Measurements from ENCODE around the gene FAM98C.
A peak's percentile ranks its signal among the peaks of the same experiment; 100 is the strongest.
"Not testable (repeated sequence)": the region's sequence is repeated elsewhere in the genome, so short reads cannot be mapped to it uniquely, and the experiment has no call there.

The FAM98C gene

GRCh38 chr19:38402967-38403674, at the start of gene FAM98C:
Gene FAM98C, plus strand, starts transcription at chr19:38403093. Its CDS starts 61 bp downstream, at chr19:38403154.
- DNase-seq, result peak; percentile 98 to 99

GRCh38 chr19:38355728-38356725, 46.9 kb upstream of the FAM98C start:
- no peak for DNase-seq

- DNase-seq, result no peak
Measured at GRCh38 chr19:38358071-38358470, 44.8 kb upstream of the FAM98C start.

- DNase-seq, result no peak
Measured at GRCh38 chr19:38359242-38360021, 43.5 kb upstream of the FAM98C start.

GRCh38 chr19:38360351-38360750, 42.5 kb upstream of the FAM98C start:
- DNase-seq, result no peak

GRCh38 chr19:38360839-38361631, 41.9 kb upstream of the FAM98C start:
- DNase-seq, result no peak

- DNase-seq, result peak; percentile 60 to 66
Measured at GRCh38 chr19:38361633-38362075, 41.2 kb upstream of the FAM98C start.

GRCh38 chr19:38362076-38362945, 40.6 kb upstream of the FAM98C start:
- peak; percentile 72 to 79 for DNase-seq

GRCh38 chr19:38362946-38363688, 39.8 kb upstream of the FAM98C start:
- not testable (repeated sequence) for DNase-seq

- DNase-seq, result no peak
Measured at GRCh38 chr19:38367041-38367440, 35.9 kb upstream of the FAM98C start.

GRCh38 chr19:38369584-38369983, 33.3 kb upstream of the FAM98C start:
- DNase-seq, result no peak

GRCh38 chr19:38370299-38370698, 32.6 kb upstream of the FAM98C start:
- DNase-seq, result no peak

- no peak for DNase-seq
Measured at GRCh38 chr19:38371081-38371480, 31.8 kb upstream of the FAM98C start.

- no peak for DNase-seq
Measured at GRCh38 chr19:38373907-38374331, 29.0 kb upstream of the FAM98C start.

- peak; percentile 99 to 100 for DNase-seq
Measured at GRCh38 chr19:38374332-38375097, 28.4 kb upstream of the FAM98C start, which contains the start of gene PSMD8. Gene PSMD8, plus strand, starts transcription at chr19:38374571. Its CDS starts 31 bp downstream, at chr19:38374602.

GRCh38 chr19:38375098-38375493, 27.8 kb upstream of the FAM98C start:
- no peak for DNase-seq

- DNase-seq, result no peak
Measured at GRCh38 chr19:38375748-38376147, 27.1 kb upstream of the FAM98C start.

- DNase-seq, result no peak
Measured at GRCh38 chr19:38376576-38376975, 26.3 kb upstream of the FAM98C start.

- no peak for DNase-seq
Measured at GRCh38 chr19:38377052-38377451, 25.8 kb upstream of the FAM98C start.
